HG03342 (cell line): ENCODE measurements around the gene FOXC1.

Experiments
- ATAC-seq: cut with Tn5 transposase; IDR thresholded peaks from one replicate; pipeline ENCODE4 v1.9.1; 2021; ENCODE audit warnings: mild to moderate bottlenecking, moderate library complexity; ENCODE audit not compliant: unreplicated experiment

The FOXC1 gene

GRCh38 chr6:1611572-1612298, 2.0 kb downstream of the FOXC1 start:
- no peak for ATAC-seq

GRCh38 chr6:1612299-1612973, 2.7 kb downstream of the FOXC1 start:
- no peak for ATAC-seq

- ATAC-seq: no peak
These were observed 3.2 kb downstream of the FOXC1 start for GRCh38 chr6:1612974-1613306.

- ATAC-seq: no peak
These were observed 3.6 kb downstream of the FOXC1 start for GRCh38 chr6:1613346-1613687.

- ATAC-seq: no peak
These were observed 4.2 kb downstream of the FOXC1 start for GRCh38 chr6:1613688-1614447.

- ATAC-seq: no peak
These were observed 4.9 kb downstream of the FOXC1 start for GRCh38 chr6:1614448-1615150.

GRCh38 chr6:1615151-1615852, 5.6 kb downstream of the FOXC1 start:
- ATAC-seq: no peak

GRCh38 chr6:1615853-1616420, 6.2 kb downstream of the FOXC1 start:
- no peak for ATAC-seq

- no peak for ATAC-seq
These were observed 7.2 kb downstream of the FOXC1 start for GRCh38 chr6:1616701-1617463.

GRCh38 chr6:1617466-1618310, 8.0 kb downstream of the FOXC1 start:
- no peak for ATAC-seq

- ATAC-seq: no peak
These were observed 8.8 kb downstream of the FOXC1 start for GRCh38 chr6:1618311-1619097.

- no peak for ATAC-seq
These were observed 9.5 kb downstream of the FOXC1 start for GRCh38 chr6:1619098-1619672.

- ATAC-seq: no peak
These were observed 10.2 kb downstream of the FOXC1 start for GRCh38 chr6:1619673-1620503.

GRCh38 chr6:1620504-1621069, 10.9 kb downstream of the FOXC1 start:
- no peak for ATAC-seq

- ATAC-seq: no peak
These were observed 11.5 kb downstream of the FOXC1 start for GRCh38 chr6:1621070-1621701.

- no peak for ATAC-seq
These were observed 12.6 kb downstream of the FOXC1 start for GRCh38 chr6:1622220-1622850.
